Brain microvascular endothelial cell (primary cell): ENCODE data around the gene IFNAR1.
A peak's percentile ranks its signal among the peaks of the same experiment; 100 is the strongest.
"Not testable (repeated sequence)": the region's sequence is repeated elsewhere in the genome, so short reads cannot be mapped to it uniquely, and the experiment has no call there.

Experiments used
- DNase-seq: peaks from one replicate; pipeline ENCODE4 v3.0.0-alpha.2; 2020
- H3K27ac ChIP-seq: fragments of 250-450 bp; sonication (Bioruptor Pico); 2 replicates; pipeline ENCODE4 v1.5.1; 2020; ENCODE audit warnings: mild to moderate bottlenecking, moderate library complexity
- H3K27me3 ChIP-seq: fragments of 250-450 bp; sonication (Bioruptor Pico); replicated peaks from 2 replicates; pipeline ENCODE4 v1.5.1; 2020; ENCODE audit warnings: mild to moderate bottlenecking
- H3K36me3 ChIP-seq: fragments of 250-450 bp; sonication (Bioruptor Pico); replicated peaks from 2 replicates; pipeline ENCODE4 v1.5.1; 2020; ENCODE audit warnings: mild to moderate bottlenecking
- H3K4me3 ChIP-seq: 2 replicates; pipeline ENCODE4 v1.5.1; 2011; ENCODE audit warnings: low read depth, mild to moderate bottlenecking, control low read depth, low read length, moderate library complexity
- in situ Hi-C: cut with HindIII; loops from 2 replicates; pipeline ENCODE4 v1.10.0; 2017; ENCODE audit warnings: low sequenced_read_pairs, low pct_ligation_motif_present
- TF ChIP-seq, protein P1 (sequence below): IDR thresholded peaks from 2 replicates; pipeline ENCODE4 v1.5.1; 2011; ENCODE audit warnings: low read depth, mild to moderate bottlenecking, moderate library complexity, low read length, control low read depth, inconsistent platforms; ENCODE audit errors: missing control alignments

IFNAR1 gene

DNA sequence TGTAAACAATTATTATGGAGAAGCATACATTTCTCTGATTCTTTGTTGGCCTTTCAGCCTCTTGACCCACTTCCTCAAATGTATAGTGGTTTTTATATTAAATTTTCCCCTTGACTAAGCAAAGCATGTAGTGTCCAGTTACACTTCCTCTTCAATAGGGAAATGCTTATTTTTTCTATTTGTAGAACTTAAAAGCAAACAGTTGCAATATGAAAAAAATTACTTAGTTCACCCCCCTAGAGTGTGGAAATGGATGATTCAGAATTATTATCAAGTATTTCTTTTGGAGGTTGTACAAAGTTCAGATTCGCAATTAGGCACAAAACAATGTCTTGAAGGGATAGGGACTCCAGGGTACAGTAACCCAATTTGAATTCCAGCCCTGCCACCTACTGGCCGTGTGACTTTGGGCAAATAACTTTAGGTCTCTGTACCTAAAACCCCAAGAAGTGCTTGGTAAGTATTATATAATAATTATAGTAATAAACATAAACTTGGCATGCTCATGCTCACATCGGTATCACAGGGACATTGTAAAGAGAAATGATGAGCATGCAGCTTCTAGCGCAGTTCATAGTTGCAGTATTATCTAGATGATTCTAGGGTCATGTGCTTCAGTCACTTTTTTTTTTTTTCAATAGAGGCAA, 49.8 kb downstream of the IFNAR1 start:
- TF ChIP-seq, protein P1, sequence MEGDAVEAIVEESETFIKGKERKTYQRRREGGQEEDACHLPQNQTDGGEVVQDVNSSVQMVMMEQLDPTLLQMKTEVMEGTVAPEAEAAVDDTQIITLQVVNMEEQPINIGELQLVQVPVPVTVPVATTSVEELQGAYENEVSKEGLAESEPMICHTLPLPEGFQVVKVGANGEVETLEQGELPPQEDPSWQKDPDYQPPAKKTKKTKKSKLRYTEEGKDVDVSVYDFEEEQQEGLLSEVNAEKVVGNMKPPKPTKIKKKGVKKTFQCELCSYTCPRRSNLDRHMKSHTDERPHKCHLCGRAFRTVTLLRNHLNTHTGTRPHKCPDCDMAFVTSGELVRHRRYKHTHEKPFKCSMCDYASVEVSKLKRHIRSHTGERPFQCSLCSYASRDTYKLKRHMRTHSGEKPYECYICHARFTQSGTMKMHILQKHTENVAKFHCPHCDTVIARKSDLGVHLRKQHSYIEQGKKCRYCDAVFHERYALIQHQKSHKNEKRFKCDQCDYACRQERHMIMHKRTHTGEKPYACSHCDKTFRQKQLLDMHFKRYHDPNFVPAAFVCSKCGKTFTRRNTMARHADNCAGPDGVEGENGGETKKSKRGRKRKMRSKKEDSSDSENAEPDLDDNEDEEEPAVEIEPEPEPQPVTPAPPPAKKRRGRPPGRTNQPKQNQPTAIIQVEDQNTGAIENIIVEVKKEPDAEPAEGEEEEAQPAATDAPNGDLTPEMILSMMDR: peak; percentile 80
- no peak overlapping the region for H3K4me3 ChIP-seq

DNA sequence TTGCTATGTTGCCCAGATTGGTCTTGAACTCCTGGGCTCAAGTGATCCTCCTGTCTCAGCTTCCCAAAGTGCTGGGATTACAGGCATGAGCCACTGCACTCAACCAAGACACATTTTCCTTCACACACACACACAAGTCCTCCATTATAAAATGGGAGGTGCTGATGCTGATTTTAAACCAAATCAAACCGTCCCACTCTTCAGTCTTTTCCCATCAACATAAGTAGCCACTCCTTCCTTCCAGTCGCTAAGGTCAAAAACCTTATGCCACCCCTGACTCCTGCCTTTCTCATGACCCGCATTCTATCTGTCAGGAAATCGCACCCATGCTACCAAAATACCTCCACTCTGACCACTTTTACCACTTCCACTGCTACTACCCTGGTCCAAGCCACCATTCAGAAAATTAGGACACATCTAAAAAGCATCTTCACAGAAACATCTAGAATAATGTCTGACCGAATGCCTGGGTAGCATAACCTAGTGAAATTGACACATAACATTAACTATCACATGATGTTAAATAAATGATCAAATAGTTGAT, 50.4 kb downstream of the IFNAR1 start:
- H3K27me3 ChIP-seq: no peaks in the 10 kb centered on the region
- TF ChIP-seq, protein P1: no peak
- in situ Hi-C loops: no loop called here
- no peak overlapping the region for H3K4me3 ChIP-seq
- no peak for DNase-seq
- H3K27ac ChIP-seq: no peak overlapping the region
- no peaks in the 10 kb centered on the region for H3K36me3 ChIP-seq

More for the DNA sequence above, 49.8 kb downstream of the IFNAR1 start:
- in situ Hi-C loops: no loop called here
- no peaks in the 10 kb centered on the region for H3K27me3 ChIP-seq
- H3K36me3 ChIP-seq: no peaks in the 10 kb centered on the region
- DNase-seq: peak; percentile 58
- peak overlapping the region; percentile 3 for H3K27ac ChIP-seq

DNA sequence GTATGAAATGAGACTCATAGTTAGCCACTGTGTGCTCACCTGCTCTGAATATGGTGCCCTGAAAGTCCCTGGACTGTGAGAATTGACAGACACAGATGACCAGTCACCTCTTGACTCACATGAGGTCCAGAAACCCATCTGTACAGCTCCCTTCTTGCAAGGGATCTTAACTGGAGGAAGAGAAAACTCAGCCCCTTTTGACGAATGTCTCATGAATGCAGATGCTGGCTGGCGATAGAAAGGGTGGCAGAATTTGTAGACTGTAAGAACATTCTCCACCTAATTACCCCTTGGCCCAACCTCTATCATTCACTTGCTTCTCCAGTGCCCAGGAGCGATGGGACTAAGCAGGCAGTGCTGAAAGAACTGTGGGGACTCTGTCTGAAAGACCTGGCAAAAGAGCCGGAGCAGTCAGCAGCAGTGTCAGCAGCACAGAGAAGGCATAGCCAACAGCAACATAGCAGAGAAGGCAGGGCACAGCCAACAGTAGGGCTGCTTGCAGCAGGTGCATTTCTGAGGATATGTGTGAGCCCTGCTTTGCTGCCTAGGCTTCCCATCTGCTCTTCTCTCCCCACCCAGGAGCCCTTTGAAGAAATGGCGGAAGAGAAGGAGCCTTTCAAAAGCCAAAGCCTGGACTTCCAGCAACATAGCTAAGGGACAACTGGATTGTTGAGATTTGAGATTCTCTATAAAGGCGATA, 52.6 kb downstream of the IFNAR1 start:
- no peak for DNase-seq
- in situ Hi-C loops: no loop called here

DNA sequence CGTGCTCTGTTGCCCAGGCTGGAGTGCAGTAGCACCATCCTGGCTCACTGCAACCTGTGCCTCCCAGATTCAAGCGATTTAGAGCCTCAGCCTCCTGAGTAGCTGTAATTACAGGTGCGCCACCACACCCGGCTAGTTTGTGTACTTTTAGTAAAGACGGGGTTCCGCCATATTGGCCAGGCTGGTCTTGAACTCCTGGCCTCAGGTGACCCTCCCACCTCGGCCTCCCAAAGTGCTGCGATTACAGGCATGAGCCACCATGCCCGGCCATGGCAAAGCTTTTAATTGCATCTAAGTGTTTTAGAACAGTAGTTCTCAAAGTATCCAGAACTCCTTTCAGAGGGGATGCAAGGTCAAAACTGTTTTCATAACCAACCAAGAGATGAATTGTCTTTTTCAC, 53.3 kb downstream of the IFNAR1 start:
- Histone ChIP-seq H3K36me3 (no peaks in the 10 kb centered on the region), H3K4me3 (no peak overlapping the region), H3K27ac (no peak overlapping the region), H3K27me3 (no peaks in the 10 kb centered on the region)
- TF ChIP-seq, protein P1: no peak
- in situ Hi-C loops: no loop called here
- no peak for DNase-seq

More for the DNA sequence above, 52.6 kb downstream of the IFNAR1 start:
- Histone ChIP-seq H3K36me3 (no peaks in the 10 kb centered on the region), H3K4me3 (no peak overlapping the region), H3K27me3 (no peaks in the 10 kb centered on the region), H3K27ac (no peak overlapping the region)
- TF ChIP-seq, protein P1: no peak

DNA sequence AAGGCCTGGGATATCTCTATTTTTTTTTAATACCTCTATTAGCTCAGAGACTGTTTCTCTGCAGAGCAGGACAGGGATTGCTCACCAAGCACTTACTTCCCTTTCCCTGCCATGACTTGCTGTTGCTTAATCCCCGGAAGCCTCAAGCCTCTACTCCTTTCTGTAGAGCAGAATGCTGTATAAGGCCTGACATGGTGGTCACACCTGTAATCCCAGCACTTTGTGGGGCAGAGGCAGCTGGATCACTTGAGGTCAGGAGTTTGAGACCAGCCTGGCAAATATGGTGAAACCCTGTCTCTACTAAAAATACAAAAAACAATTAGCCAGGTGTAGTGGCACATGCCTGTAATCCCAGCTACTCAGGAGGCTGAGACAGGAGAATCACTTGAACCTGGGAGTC, 55.2 kb downstream of the IFNAR1 start:
- H3K4me3 ChIP-seq, in situ Hi-C loops, H3K36me3 ChIP-seq, H3K27me3 ChIP-seq: not testable (repeated sequence)
- DNase-seq: peak; percentile 62
- peak overlapping the region; percentile 86 for H3K27ac ChIP-seq

DNA sequence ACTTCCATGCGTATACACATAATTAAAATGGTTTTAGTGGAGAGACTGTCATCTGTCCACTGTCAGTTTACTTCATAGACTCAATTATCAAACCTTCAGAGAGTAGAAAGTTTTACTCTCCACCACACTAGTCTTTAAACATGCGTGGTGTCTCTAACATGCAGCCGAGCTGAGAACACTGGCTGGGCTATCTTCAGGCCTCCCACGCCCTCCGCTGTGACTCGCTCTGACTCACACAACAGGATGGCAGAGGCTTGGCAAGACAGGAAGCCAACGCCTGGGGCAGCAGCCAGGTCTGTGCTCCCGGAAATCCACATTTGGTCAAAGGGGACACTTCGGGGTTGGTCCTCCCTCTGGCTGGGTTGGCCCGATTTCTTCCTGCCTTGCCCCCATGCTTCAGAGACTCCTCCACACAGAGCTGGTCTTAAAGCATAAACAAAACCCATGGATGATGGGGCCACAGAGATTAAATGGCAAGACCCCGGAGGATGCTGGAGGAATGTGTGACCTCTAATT, 55.8 kb downstream of the IFNAR1 start:
- Histone ChIP-seq H3K27ac (peak overlapping the region; percentile 86), H3K36me3 (no peaks in the 10 kb centered on the region), H3K4me3 (no peak overlapping the region), H3K27me3 (no peaks in the 10 kb centered on the region)
- in situ Hi-C loops: no loop called here
- DNase-seq: peak; percentile 94
- TF ChIP-seq, protein P1: no peak

DNA sequence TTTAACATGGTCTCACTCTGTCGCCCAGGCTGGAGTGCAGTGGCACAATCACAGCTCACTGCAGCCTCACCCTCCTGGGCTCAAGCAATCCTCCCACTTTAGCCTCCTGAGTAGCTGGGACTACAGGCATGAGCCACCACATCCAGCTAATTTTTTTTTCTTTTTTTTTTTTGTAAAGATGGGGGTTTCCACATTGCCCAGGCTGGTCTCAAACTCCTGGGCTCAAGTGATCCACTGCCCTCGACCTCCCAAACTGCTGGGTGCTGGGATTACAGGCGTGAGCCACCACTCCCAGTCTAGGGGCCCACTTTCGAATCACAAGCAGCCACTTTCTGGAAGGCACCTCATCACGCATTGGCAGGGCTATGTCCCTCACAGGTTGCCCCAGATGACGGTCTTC, 56.6 kb downstream of the IFNAR1 start:
- DNase-seq, H3K27me3 ChIP-seq, in situ Hi-C loops, H3K4me3 ChIP-seq, H3K36me3 ChIP-seq, H3K27ac ChIP-seq: not testable (repeated sequence)
